K562 (cell line): ENCODE data around the gene KIF21A. TPM values are rescaled to one million over a fixed set of nuclear protein-coding genes. Genes with fewer than 3 reads are reported as not detected.

ENCODE experiments used
- ATAC-seq: fragments of 200-7000 bp; cut with Tn5 transposase; 3 replicates; pipeline ENCODE4 v1.9.1; 2020; ENCODE audit warnings: moderate library complexity
- BruUV-seq: library from RNA; stranded (reverse); fragments of 400-500 nt; replicated peaks from 2 replicates; lab custom pipeline; 2021; lab: Mats Ljungman, UMichigan
- CTCF ChIA-PET: fragments of 300-600 bp; formaldehyde crosslinking; extraction: SDS; loops from one replicate; lab custom pipeline; 2021; ENCODE audit warnings: low intra/inter-chr PET ratio; lab: Yijun Ruan, JAX
- POLR2A ChIA-PET: fragments of 300-600, 350-650 bp; sonication (Branson Sonifier 250); formaldehyde crosslinking; extraction: SDS; loops from one replicate; lab custom pipeline; 2021; ENCODE audit warnings: antibody characterized with exemption, inconsistent platforms; lab: Yijun Ruan, JAX
- DNase-seq, 4 experiments: peaks; one replicate each; pipeline versions ENCODE4 v3.0.0 to v3.0.0-alpha.2; 2011 to 2018; ENCODE audit warnings: low spot score in 3 of 4, mixed read lengths in 3 of 4; ENCODE audit errors: extremely low read depth in 1 of 4
- FAIRE-seq: peaks from 2 replicates; lab custom pipeline; 2011; peaks lifted over from hg19 to GRCh38; lab: Jason Lieb, UNC
- H2AFZ ChIP-seq: 2 replicates; pipeline ENCODE4 v1.6.0; 2011; ENCODE audit warnings: low read depth, low read length, control low read depth, inconsistent platforms
- H3K27ac ChIP-seq: fragments of 200-600 bp; 3 replicates; pipeline ENCODE4 v1.8.0; 2011; ENCODE audit warnings: low read depth, mild to moderate bottlenecking, control low read depth, inconsistent platforms, low read length, moderate library complexity, mixed read lengths; ENCODE audit errors: extremely low read depth
- H3K27me3 ChIP-seq, 2 experiments: fragments of 300-600 bp in 1 of 2; 2 replicates in 1 of 2; 3 replicates in 1 of 2; pipeline versions ENCODE4 v1.6.0 to v1.8.0; 2011; ENCODE audit warnings: inconsistent platforms in 2 of 2, low read length in 2 of 2, mild to moderate bottlenecking in 1 of 2, mixed read lengths in 1 of 2, moderate library complexity in 1 of 2; ENCODE audit not compliant: control insufficient read depth in 2 of 2, insufficient read depth in 2 of 2
- H3K36me3 ChIP-seq: fragments of 300-600 bp; 3 replicates; pipeline ENCODE4 v1.8.0; 2011; ENCODE audit warnings: mild to moderate bottlenecking, low read length, inconsistent platforms; ENCODE audit not compliant: control insufficient read depth, insufficient read depth
- H3K4me1 ChIP-seq, 2 experiments: fragments of 200-600 bp in 1 of 2; replicated peaks in 1 of 2; 2 replicates in 1 of 2; 3 replicates in 1 of 2; pipeline versions ENCODE4 v1.5.1 to v1.8.0; 2011; ENCODE audit warnings: inconsistent platforms in 2 of 2, low read length in 2 of 2, mild to moderate bottlenecking in 1 of 2, mixed read lengths in 1 of 2, moderate library complexity in 1 of 2; ENCODE audit not compliant: control insufficient read depth in 2 of 2, insufficient read depth in 2 of 2
- H3K4me2 ChIP-seq: 2 replicates; pipeline ENCODE4 v1.6.1; 2011; ENCODE audit warnings: low read length, control low read depth, inconsistent platforms, mixed read lengths; ENCODE audit not compliant: insufficient read depth
- H3K4me3 ChIP-seq: fragments of 200-600 bp; sonication (generic), shearing (Covaris generic); 2 replicates; pipeline ENCODE4 v1.5.1; 2016; ENCODE audit warnings: control low read depth, inconsistent platforms
- H3K79me2 ChIP-seq: fragments of 200-600 bp; 3 replicates; pipeline ENCODE4 v1.8.0; 2011; ENCODE audit warnings: low read length, inconsistent platforms; ENCODE audit not compliant: control insufficient read depth, insufficient read depth
- H3K9ac ChIP-seq, 2 experiments: 2 replicates each; pipeline versions ENCODE4 v1.6.0 to v1.6.1; 2011; ENCODE audit warnings: low read depth in 2 of 2, low read length in 2 of 2, control low read depth in 1 of 2, inconsistent platforms in 1 of 2, mild to moderate bottlenecking in 1 of 2, mixed read lengths in 1 of 2; ENCODE audit not compliant: insufficient read depth in 1 of 2
- H3K9me1 ChIP-seq: one replicate; pipeline ENCODE4 v1.6.0; 2011; ENCODE audit warnings: inconsistent platforms, mild to moderate bottlenecking, low read length, moderate library complexity; ENCODE audit not compliant: control insufficient read depth, insufficient read depth
- H3K9me3 ChIP-seq: replicated peaks from 2 replicates; pipeline ENCODE4 v1.5.1; 2011; ENCODE audit warnings: low read depth, low read length, inconsistent platforms; ENCODE audit not compliant: control insufficient read depth, insufficient read depth
- H4K20me1 ChIP-seq: replicated peaks from 2 replicates; pipeline ENCODE4 v1.6.1; 2011; ENCODE audit warnings: low read length, inconsistent platforms, mixed read lengths; ENCODE audit not compliant: control insufficient read depth, insufficient read depth
- BHLHE40 ChIP-seq: IDR thresholded peaks from 2 replicates; pipeline ENCODE4 v1.6.1; 2011; ENCODE audit warnings: low read length, improper control_type of control experiment
- BMI1 ChIP-seq: fragments of 150-350 bp; IDR thresholded peaks from 2 replicates; pipeline ENCODE4 v1.6.1; 2014; ENCODE audit warnings: low read length
- GTF2E2 ChIP-seq: fragments of 200-800 bp; sonication (Bioruptor generic); IDR thresholded peaks from 2 replicates; pipeline ENCODE4 v1.6.1; 2016; ENCODE audit warnings: missing genetic modification characterization, missing compliant biosample characterization
- KDM5B ChIP-seq: fragments of 200-600 bp; sonication (generic); IDR thresholded peaks from 2 replicates; pipeline ENCODE4 v1.6.1; 2012; ENCODE audit warnings: low read depth, mild to moderate bottlenecking, moderate library complexity, low read length, control low read depth, inconsistent platforms; ENCODE audit not compliant: insufficient replicate concordance
- MIER1 ChIP-seq: fragments of 450-650 bp; IDR thresholded peaks from 2 replicates; pipeline ENCODE4 v1.6.1; 2016; ENCODE audit warnings: antibody characterized with exemption, mild to moderate bottlenecking, low read depth
- NCOR1 ChIP-seq: fragments of 450-650 bp; IDR thresholded peaks from 2 replicates; pipeline ENCODE4 v1.6.1; 2016; ENCODE audit warnings: mild to moderate bottlenecking, moderate library complexity
- NFATC3 ChIP-seq: fragments of 450-650 bp; IDR thresholded peaks from 2 replicates; pipeline ENCODE4 v1.6.1; 2017; ENCODE audit warnings: mild to moderate bottlenecking
- SRSF7 ChIP-seq: fragments of 200-400 bp; formaldehyde crosslinking; optimal IDR thresholded peaks from 2 replicates; pipeline ENCODE3; 2017; ENCODE audit warnings: mild to moderate bottlenecking, low read depth, low read length
- ZFP36 ChIP-seq: fragments of 150-350 bp; IDR thresholded peaks from 2 replicates; pipeline ENCODE4 v1.6.1; 2018; ENCODE audit warnings: low read length, low read depth; ENCODE audit not compliant: partially characterized antibody
- ZNF699 ChIP-seq: fragments of 250-450 bp; sonication (Bioruptor Pico); IDR thresholded peaks from 2 replicates; pipeline ENCODE4 v1.8.0; 2021; ENCODE audit warnings: mild to moderate bottlenecking, moderate library complexity; ENCODE audit not compliant: insufficient replicate concordance
- ZNF780A ChIP-seq: fragments of 250-450 bp; sonication (Bioruptor Pico); IDR thresholded peaks from 2 replicates; pipeline ENCODE4 v1.5.0; 2021; ENCODE audit warnings: mild to moderate bottlenecking
- ZNF830 ChIP-seq: fragments of 250-450 bp; sonication (Bioruptor Pico); IDR thresholded peaks from 2 replicates; pipeline ENCODE4 v1.5.0; 2021; ENCODE audit warnings: mild to moderate bottlenecking
- ZSCAN32 ChIP-seq: fragments of 450-650 bp; formaldehyde crosslinking; IDR thresholded peaks from 2 replicates; pipeline ENCODE4 v1.4.0; 2020; ENCODE audit warnings: mild to moderate bottlenecking, moderate library complexity
- WGBS: fragments of 100-300 bp; shearing (Covaris generic); methylation state at CpG from one replicate; pipeline ENCODE4 v1.1.6; 2016; ENCODE audit warnings: low coverage, mixed read lengths; ENCODE audit not compliant: insufficient coverage; ENCODE audit errors: missing lambda C conversion rate; 5-methylcytosine and 5-hydroxymethylcytosine counted together
- in situ Hi-C: fragments of 300-500 bp; cut with MboI; formaldehyde crosslinking; loops from 4 replicates; pipeline ENCODE4 v1.15.0; 2018; ENCODE audit warnings: inconsistent platforms, mixed read lengths
- intact Hi-C: fragments of 100-400 bp; cut with micrococcal nuclease; formaldehyde crosslinking; loops from 2 replicates; pipeline ENCODE4 v1.14.2; 2022
- polyA plus RNA-seq, 8 experiments: library from polyadenylated mRNA; depleted of rRNA in 4 of 8; stranded (reverse) in 5 of 8; unstranded in 3 of 8; fragments of >200 nt; fragmentation: Nextera tagmentation in 2 of 8; fragmentation: Illumina TruSeq in 1 of 8; extraction: Ambion mirVana in 2 of 8; extraction: Trizol in 1 of 8; gene quantifications; 2 replicates each; pipeline versions ENCODE4 v1.2.1 to v1.2.3, GENCODE V29; 2011 to 2014; ENCODE audit warnings: inconsistent platforms in 1 of 8, missing spikeins in 1 of 8
- total RNA-seq, 7 experiments: library from RNA; depleted of rRNA in 6 of 7; stranded (reverse); fragments of >200 nt in 6 of 7; fragmentation: Illumina TruSeq in 2 of 7; extraction: Trizol in 2 of 7; gene quantifications; 2 replicates each; pipeline versions ENCODE4 v1.2.1 to v1.2.3, GENCODE V29; 2011 to 2021; ENCODE audit warnings: low replicate concordance in 1 of 7

The KIF21A gene
- total and polyA plus RNA-seq, 9 of the 15 experiments (the other 6 are each of a cell fraction or from before 2014, with no cell fraction given), result 17.7 to 45.0 (median 30.3) TPM

GRCh38 chr12:39383114-39383513 is 59.8 kb downstream of the KIF21A start:
- POLR2A ChIA-PET, result interaction anchor here (0.7 to 1.3 kb wide), 3 partner anchors 9 to 22 kb away, joined by 3 read pairs; no protein-coding TSS in a partner anchor
- DNase-seq (no peak), ATAC-seq (no peak), FAIRE-seq (no peak)
- no peak overlapping the region for H3K9ac ChIP-seq
- TF ChIP-seq BMI1 (no peak), BHLHE40 (no peak), ZNF699 (CRISPR knock-in tag) (no peak), ZNF780A (CRISPR knock-in tag) (no peak), ZNF830 (CRISPR knock-in tag) (no peak), GTF2E2 (tag) (no peak), ZFP36 (no peak), SRSF7 (no peak), NFATC3 (no peak), KDM5B (no peak), NCOR1 (no peak), MIER1 (no peak), ZSCAN32 (no peak)
- H3K4me3 ChIP-seq, result no peak overlapping the region
- H3K27me3 ChIP-seq, result no peaks in the 10 kb centered on the region
- no peaks in the 10 kb centered on the region for H3K9me3 ChIP-seq
- no peak overlapping the region for H3K27ac ChIP-seq
- H3K79me2 ChIP-seq, result peaks cover 6% of the 10 kb centered on the region; the same call in 1 of the 3 replicates
- no TSS peak for BruUV-seq
- WGBS, result 100% methylated on average over 2 of the region's 2 CpGs
- intact Hi-C loops, result no loop called here
- no peaks in the 10 kb centered on the region for H3K9me1 ChIP-seq
- H4K20me1 ChIP-seq, result peaks cover 3% of the 10 kb centered on the region; the same call in 1 of the 2 replicates
- H2AFZ ChIP-seq, result no peak overlapping the region
- H3K4me2 ChIP-seq, result no peak overlapping the region
- no peaks in the 10 kb centered on the region for H3K36me3 ChIP-seq
- no peaks in the 10 kb centered on the region for H3K4me1 ChIP-seq
- CTCF ChIA-PET, result no interaction called here
- in situ Hi-C loops, result no loop called here
